Regular cardiac myocyte (primary cell): Measurements from ENCODE around the gene PIH1D2. TPM values are rescaled to one million over a fixed set of nuclear protein-coding genes. Genes with fewer than 3 reads are reported as not detected.

ENCODE experiments used
- total RNA-seq: library from RNA; depleted of rRNA; stranded (reverse); fragments of >200 nt; gene quantifications from 2 replicates; pipeline ENCODE4 v1.2.3, GENCODE V29; 2014

Gene PIH1D2
- total RNA-seq: 1.4 and 1.9 TPM in 2 replicates

GRCh38 chr11:112073941-112074811 is at the start of gene PIH1D2, which contains the start of gene NKAPD1:
TSS of gene PIH1D2 (minus strand) at chr11:112074017. CDS start at chr11:112073174, 843 bp downstream.
TSS of gene NKAPD1 (plus strand) at chr11:112074299. CDS start at chr11:112075575, 1,276 bp downstream.

GRCh38 chr11:112086422-112087191 is 12.8 kb upstream of the PIH1D2 start, which contains the start of the genes SDHD and TIMM8B:
TSS of gene SDHD (plus strand) at chr11:112086873. CDS start at chr11:112086908, 35 bp downstream.
TSS of gene TIMM8B (minus strand) at chr11:112086756. CDS start at chr11:112086723, 33 bp downstream.

GRCh38 chr11:112024773-112025678 is 48.8 kb downstream of the PIH1D2 start, which contains the start of gene DLAT:
TSS of gene DLAT (plus strand) at chr11:112025408. CDS start at chr11:112025473, 65 bp downstream.

Other genes with a start within 250 kb of the PIH1D2 start
- 37.5 and 45.1 TPM in 2 replicates for gene ALG9, start 202.4 kb downstream of the PIH1D2 start, total RNA-seq
- gene FDXACB1, start 194.9 kb downstream of the PIH1D2 start, total RNA-seq: 2.0 and 5.2 TPM in 2 replicates
- gene CFAP68, start 194.5 kb downstream of the PIH1D2 start, total RNA-seq: 7.3 and 7.9 TPM in 2 replicates
- gene CRYAB, start 162.2 kb downstream of the PIH1D2 start, total RNA-seq: 41.2 and 44.7 TPM in 2 replicates
- 0.28 and 0.77 TPM in 2 replicates for gene HSPB2, start 161.3 kb downstream of the PIH1D2 start, total RNA-seq
- 0.38 and 1.4 TPM in 2 replicates for gene C11orf52, start 155.1 kb downstream of the PIH1D2 start, total RNA-seq
- 12.5 and 22.3 TPM in 2 replicates for gene DIXDC1, start 136.7 kb downstream of the PIH1D2 start, total RNA-seq
- 33.0 and 52.1 TPM in 2 replicates for gene DLAT, start 48.6 kb downstream of the PIH1D2 start, total RNA-seq
- gene NKAPD1, start 282 bp upstream of the PIH1D2 start, total RNA-seq: 21.1 and 27.9 TPM in 2 replicates
- 42.0 and 80.5 TPM in 2 replicates for gene TIMM8B, start 12.7 kb upstream of the PIH1D2 start, total RNA-seq
- gene SDHD, start 12.9 kb upstream of the PIH1D2 start, total RNA-seq: 158 and 183 TPM in 2 replicates
- under 0.01 TPM in 2 replicates for gene IL18, start 90.1 kb upstream of the PIH1D2 start, total RNA-seq
- gene TEX12, start 93.4 kb upstream of the PIH1D2 start, total RNA-seq: not detected in 2 replicates
- gene BCO2, start 101.5 kb upstream of the PIH1D2 start, total RNA-seq: 0.38 and 2.3 TPM in 2 replicates
- 57.5 and 92.2 TPM in 2 replicates for gene PTS, start 152.4 kb upstream of the PIH1D2 start, total RNA-seq
- not detected in 2 replicates for gene PLET1, start 186.8 kb upstream of the PIH1D2 start, total RNA-seq